ENCODE data around the gene BRD3. TPM values are rescaled to one million over a fixed set of nuclear protein-coding genes. Genes with fewer than 3 reads are reported as not detected.

Gene BRD3
- total and polyA plus RNA-seq, 8 donors = 8.8 to 36.3 (median 16.5) TPM

DNA sequence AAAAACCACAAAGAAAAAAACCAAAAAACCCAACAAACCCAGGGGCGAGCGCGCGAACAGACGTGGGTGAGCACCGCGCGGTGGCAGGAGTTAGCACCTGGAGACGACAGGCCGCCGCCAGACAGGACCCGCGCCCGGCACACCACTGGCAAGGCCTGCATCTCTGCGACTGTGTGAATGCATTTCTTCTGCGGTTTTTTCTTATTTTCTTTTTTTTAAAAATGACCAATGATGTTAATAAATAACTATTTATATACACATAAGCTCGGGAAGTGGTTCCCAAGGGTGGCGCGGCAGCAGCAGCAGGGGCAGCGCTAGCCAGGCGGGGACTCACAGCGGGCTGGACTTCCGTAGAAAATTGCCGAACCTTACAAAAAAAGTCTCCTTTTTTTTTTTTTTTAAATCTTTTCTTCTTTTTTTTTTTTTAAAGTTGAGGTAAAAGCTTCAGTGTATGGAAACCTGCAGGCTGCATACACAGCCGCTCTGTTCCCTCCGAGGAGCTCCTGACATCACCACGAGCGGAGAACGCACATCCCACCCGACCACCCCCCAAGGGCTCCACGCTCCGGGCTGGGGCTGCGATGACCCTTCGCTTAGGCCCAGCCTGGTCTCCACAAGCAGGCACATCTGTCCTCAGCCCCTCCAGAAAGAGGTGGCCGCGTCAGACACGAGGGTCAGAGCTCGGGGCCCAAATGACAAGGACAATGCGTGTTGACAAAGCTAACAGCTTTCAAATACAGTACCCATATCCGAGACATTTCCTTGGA, 35.2 kb downstream of the BRD3 start:
- DNase-seq = peak in 1 of 6 donors; percentile 48
- Histone ChIP-seq H3K4me3 (no peak overlapping the region), H3K27ac (no peak overlapping the region), H3K9me3 (no peaks in the 10 kb centered on the region), H3K4me1 (no peaks in the 10 kb centered on the region), H3K36me3 (peaks cover 3 to 47% (median 30%) of the 10 kb centered on the region in 3 donors), H3K27me3 (no peaks in the 10 kb centered on the region)
- 93% methylated on average over 40 of the region's 40 CpGs for WGBS, 2 donors
- intact Hi-C loops (cut with DNase I) = no loop called here
- FAIRE-seq = no peak
- TF ChIP-seq CTCF (IDR thresholded peaks at IDR 0.05) = no peak
- no peak for ATAC-seq

DNA sequence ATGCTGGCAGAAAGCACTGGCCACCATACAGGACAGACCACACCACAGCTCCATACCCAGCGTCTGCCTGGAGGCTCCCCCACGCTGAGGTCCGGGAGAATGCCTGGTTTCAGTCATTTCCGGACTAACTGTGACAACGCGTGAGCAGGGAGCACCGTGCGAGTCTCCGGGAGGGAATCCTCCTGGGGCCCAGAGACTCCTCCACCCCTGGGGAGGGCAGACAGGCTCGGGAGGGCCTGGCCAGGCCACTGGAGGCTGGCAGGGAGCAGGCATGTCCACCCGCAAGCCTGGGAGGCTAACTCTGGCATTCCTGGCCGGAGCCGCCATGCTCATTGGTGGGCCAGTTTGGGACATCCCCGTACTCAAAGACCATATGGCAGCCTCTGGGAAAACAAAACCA, 36.0 kb downstream of the BRD3 start:
- no peaks in the 10 kb centered on the region for H3K27me3 ChIP-seq
- H3K4me1 ChIP-seq = no peaks in the 10 kb centered on the region

GRCh38 chr9:134030821-134031470, 36.9 kb downstream of the BRD3 start:
- FAIRE-seq (no peak), ATAC-seq (no peak), DNase-seq (peak in 1 of 6 donors; percentile 40)
- no peaks in the 10 kb centered on the region for H3K27me3 ChIP-seq
- TF ChIP-seq CTCF (IDR thresholded peaks at IDR 0.05) = no peak
- no peak overlapping the region for H3K27ac ChIP-seq
- H3K4me3 ChIP-seq = no peak overlapping the region
- peaks cover 3 to 4% (median 4%) of the 10 kb centered on the region in 3 donors for H3K4me1 ChIP-seq
- peaks cover 3 to 41% (median 30%) of the 10 kb centered on the region in 3 donors for H3K36me3 ChIP-seq
- 90% methylated on average over 29 of the region's 29 CpGs for WGBS, 2 donors
- intact Hi-C loops (cut with DNase I) = no loop called here
- no peaks in the 10 kb centered on the region for H3K9me3 ChIP-seq

More for the DNA sequence above, 36.0 kb downstream of the BRD3 start:
- Histone ChIP-seq H3K27ac (no peak overlapping the region), H3K4me3 (no peak overlapping the region), H3K36me3 (peaks cover 3 to 47% (median 30%) of the 10 kb centered on the region in 3 donors), H3K9me3 (no peaks in the 10 kb centered on the region)
- DNase-seq = peak in 1 of 6 donors; percentile 45
- FAIRE-seq = no peak
- ATAC-seq = no peak
- 93 to 97% methylated on average over 14 of the region's 14 CpGs for WGBS, 2 donors
- TF ChIP-seq CTCF (IDR thresholded peaks at IDR 0.05) = no peak
- intact Hi-C loops (cut with DNase I) = no loop called here

- Histone ChIP-seq H3K9me3 (no peaks in the 10 kb centered on the region), H3K36me3 (peaks cover 3 to 29% (median 16%) of the 10 kb centered on the region in 3 donors), H3K27me3 (no peaks in the 10 kb centered on the region), H3K27ac (no peak overlapping the region), H3K4me3 (no peak overlapping the region), H3K4me1 (peaks cover 5 to 6% (median 5%) of the 10 kb centered on the region in 3 donors)
- FAIRE-seq = no peak
- TF ChIP-seq CTCF (IDR thresholded peaks at IDR 0.05) = no peak
- intact Hi-C loops (cut with DNase I) = no loop called here
- ATAC-seq = no peak
- DNase-seq = peak in 3 of 6 donors; percentile 11 to 63 (median 47)
- WGBS, 2 donors = 92 to 94% methylated on average over 21 of the region's 21 CpGs
These were observed 38.3 kb downstream of the BRD3 start for GRCh38 chr9:134029248-134030226.

All from pancreas (tissue), 10 donors.